ENCODE measurements around the gene HDAC5.

GRCh38 chr17:44095388-44095646 is 28.1 kb downstream of the HDAC5 start:
- TF ChIP-seq, protein P1, sequence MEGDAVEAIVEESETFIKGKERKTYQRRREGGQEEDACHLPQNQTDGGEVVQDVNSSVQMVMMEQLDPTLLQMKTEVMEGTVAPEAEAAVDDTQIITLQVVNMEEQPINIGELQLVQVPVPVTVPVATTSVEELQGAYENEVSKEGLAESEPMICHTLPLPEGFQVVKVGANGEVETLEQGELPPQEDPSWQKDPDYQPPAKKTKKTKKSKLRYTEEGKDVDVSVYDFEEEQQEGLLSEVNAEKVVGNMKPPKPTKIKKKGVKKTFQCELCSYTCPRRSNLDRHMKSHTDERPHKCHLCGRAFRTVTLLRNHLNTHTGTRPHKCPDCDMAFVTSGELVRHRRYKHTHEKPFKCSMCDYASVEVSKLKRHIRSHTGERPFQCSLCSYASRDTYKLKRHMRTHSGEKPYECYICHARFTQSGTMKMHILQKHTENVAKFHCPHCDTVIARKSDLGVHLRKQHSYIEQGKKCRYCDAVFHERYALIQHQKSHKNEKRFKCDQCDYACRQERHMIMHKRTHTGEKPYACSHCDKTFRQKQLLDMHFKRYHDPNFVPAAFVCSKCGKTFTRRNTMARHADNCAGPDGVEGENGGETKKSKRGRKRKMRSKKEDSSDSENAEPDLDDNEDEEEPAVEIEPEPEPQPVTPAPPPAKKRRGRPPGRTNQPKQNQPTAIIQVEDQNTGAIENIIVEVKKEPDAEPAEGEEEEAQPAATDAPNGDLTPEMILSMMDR (conservative IDR thresholded peaks at IDR 0.05; ENCODE audit: low read length) = no peak
- TF ChIP-seq EZH2phosphoT487 (IDR thresholded peaks at IDR 0.05; ENCODE audit: borderline replicate concordance) = no peak

Data from Loucy (cell line).